HG02870 (cell line): Measurements from ENCODE around the gene PAPSS2.
A peak's percentile ranks its signal among the peaks of the same experiment; 100 is the strongest.
"Not testable (repeated sequence)": the region's sequence is repeated elsewhere in the genome, so short reads cannot be mapped to it uniquely, and the experiment has no call there.

Experiments used
- ATAC-seq: cut with Tn5 transposase; IDR thresholded peaks from one replicate; pipeline ENCODE4 v1.9.1; 2021; ENCODE audit warnings: mild to moderate bottlenecking, moderate library complexity; ENCODE audit not compliant: unreplicated experiment

The PAPSS2 gene

DNA sequence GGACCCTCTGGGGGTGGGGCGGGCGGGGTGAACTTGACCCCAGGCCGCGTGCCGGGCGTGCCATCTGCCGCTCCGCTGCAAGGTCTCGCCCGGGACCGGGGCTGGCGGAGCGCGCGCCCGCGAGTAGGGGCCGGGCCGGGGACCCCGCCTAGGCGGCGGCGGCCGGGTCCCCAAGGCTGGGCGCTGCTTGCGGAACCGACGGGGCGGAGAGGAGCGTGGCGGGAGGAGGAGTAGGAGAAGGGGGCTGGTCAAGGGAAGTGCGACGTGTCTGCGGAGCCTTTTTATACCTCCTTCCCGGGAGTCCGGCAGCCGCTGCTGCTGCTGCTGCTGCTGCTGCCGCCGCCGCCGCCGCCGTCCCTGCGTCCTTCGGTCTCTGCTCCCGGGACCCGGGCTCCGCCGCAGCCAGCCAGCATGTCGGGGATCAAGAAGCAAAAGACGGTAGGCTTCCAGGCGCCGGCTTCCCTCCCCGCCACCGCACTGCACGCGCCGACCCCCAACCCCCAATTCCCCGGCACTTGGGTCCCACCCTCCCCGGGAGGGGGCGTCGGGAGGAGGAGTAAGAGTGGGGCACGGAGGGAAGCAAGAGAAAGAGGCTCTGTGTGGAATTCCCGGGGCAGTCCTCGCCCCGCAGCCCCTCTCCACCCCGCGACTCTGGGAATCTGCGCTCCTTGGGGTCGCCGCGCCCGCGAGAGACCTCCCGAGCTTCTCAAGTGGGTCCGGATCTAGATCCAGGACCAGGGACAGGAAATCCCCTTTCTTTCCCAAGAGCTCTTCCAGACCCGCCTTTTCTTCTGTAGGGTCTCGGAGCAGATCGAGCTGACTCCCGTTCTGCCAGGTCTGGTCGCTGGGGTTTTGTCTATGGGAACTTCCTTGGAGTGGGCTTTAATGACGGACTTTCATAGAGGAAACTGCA lies at the start of gene PAPSS2:
Gene PAPSS2, plus strand, starts transcription at position 308 of the 913 bp plus-strand sequence. Its CDS starts 104 bp downstream, at position 412.
- ATAC-seq = no peak

DNA sequence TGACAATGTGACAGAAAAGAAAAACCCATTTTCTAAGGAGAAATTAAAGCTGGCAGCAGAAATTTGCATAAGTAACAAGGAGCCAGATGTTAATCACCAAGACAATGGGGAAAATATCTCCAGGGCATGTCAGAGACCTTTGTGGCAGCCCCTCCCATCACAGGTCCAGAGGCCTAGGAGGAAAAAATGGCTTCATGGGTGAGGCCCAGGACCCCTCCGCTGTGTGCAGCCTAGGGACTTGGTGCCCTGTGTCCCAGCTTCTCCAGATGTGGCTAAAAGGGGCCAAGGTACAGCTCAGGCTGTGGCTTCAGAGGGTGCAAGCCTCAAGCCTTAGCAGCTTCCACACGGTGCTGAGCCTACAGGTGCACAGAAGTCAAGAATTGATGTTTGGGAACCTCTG lies 48.3 kb upstream of the PAPSS2 start:
- ATAC-seq = not testable (repeated sequence)

DNA sequence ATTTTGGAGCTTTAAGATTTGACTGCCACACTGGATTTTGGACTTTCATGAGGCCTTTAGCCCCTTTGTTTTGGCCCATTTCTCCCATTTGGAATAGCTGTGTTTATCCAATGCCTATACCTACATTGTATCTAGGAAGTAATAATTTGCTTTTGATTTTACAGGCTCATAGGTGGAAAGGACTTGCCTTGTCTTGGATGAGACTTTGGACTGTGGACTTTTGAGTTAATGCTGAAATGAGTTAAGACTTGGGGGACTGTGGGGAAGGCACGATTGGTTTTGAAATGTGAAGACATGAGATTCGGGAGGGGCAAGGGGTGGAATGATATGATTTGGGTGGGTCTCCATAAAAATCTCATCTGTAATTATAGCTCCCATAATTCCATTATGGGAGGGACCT lies 47.6 kb upstream of the PAPSS2 start:
- ATAC-seq = no peak

DNA sequence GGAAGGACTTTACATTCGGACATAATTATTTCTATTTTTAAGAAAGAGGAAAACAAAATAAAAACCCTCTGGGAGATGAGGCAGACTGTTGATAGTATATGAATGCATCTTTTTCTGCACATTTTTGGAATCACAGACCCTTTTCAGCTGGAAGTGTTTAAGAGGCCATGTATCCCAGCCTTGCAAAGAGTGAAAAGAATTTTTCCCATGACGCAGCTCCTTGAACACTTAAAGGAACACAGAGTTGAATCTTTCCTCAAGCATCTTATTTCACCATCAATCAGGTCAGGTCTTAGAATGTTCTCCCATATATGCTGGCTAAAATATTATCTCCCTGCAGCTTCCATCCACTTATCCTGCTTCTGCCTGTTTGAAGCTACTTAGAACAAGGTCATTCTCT lies 45.9 kb upstream of the PAPSS2 start:
- no peak for ATAC-seq

DNA sequence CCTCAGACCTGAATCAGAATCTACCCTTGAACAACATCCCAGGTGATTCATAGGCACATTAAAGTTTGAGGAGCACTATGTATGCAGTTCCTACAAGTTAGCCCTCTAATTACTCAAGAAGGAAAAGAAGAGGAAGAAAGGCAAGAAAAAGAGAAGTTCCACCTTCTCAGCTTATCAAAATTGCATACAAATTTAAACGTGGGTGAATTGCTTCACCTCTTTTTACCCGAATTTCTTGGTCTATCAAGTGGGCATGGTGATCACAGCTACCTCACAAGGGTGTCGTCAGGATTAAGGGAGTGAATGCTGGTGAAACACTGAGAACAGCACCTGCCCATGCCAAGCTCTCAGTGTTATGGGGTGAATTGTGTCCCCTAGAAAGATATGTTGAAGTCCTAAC lies 43.8 kb upstream of the PAPSS2 start:
- ATAC-seq = no peak

DNA sequence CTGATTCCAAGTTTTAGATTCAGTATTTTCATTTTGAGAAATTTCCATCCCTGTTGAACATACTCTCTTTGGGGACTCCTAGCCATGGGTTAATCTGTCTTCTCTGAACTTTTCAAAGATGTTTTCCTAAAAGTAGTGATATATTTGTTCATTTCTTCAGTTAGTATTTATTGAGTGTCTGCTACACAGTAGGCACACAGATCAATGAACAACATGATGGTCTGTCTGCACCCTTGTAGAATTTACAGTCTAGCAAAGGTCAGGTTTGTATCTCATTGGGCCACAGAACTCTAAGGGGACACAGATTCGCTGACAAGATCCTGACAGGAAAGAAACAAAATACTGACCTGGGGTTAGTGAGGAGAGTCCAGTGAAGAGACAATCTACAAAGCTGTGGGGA lies 42.2 kb upstream of the PAPSS2 start:
- no peak for ATAC-seq

DNA sequence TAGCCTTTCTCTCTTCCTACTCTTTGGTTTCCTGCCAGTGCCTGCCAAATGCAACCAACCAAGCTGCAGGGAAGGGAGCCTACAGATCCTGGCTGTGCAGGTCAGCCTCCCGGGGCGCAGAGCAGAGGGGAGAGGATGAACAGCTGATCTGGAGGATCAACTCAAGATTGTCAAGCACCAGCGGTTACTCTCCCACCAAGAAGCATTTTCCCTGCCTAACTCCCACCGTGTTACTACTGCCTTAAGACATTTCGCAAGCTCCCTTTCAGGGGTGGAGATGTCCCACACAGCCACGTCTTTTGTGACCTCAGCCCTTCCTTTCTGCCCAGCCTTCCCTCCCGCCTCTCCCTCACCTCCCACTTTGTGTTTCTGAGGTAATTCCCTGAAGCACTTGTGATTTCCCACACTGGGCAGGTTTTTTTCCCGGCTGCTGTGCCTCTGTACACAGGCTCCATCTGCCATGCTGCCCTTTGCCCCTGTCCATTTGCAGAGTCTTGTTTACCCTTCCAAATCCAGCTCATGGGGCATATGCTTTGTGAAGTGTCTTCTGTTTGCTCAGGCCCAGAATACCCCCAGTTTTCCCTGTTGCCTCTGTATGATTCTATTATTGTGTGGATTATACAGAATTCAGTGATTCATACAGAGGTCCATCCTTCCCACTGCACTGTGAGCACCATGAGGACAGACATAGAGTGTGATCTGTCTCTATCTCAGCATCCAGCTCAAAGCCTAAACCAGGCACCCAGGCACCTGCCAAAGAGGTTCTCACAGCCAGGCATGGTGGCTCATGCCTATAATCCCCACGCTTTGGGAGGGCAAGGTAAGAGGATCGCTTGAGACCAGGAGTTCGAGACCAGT lies 40.9 kb upstream of the PAPSS2 start:
- ATAC-seq = no peak

DNA sequence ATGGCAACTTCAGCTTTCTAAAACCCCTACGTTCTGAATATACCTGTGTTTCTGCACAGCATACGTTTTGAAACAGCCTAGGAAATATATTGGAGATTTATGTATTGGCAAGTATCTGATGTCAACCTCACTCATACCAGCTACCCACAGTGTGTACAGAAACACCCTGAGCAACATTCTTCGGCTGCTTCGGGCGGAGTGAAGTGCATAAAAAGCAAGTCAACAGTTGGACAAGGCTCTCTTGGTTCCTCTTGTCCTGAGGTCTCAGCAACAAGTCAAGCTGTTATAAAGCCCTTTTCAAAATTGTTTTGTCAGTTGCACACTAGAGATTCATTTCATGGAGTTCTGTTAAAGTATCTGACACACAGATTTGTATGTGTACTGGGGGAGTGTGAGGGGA lies 40.0 kb upstream of the PAPSS2 start:
- ATAC-seq = no peak

DNA sequence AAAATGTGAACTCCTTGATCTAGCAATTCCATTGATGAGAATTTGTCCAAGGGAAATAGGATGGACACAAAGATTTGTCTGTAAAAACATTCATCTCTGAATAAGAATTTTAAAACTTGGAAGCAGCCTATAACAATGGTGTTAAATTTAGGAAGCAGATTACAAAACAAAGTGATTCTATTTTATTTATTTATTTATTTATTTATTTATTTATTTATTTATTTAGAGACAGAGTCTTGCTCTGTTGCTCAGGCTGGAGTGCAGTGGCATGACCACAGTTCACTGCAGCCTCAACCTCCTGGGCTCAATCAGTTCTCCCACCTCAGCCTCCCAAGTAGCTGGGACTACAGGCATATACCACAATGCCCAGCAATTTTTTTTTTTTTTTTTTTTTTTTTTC lies 38.2 kb upstream of the PAPSS2 start:
- not testable (repeated sequence) for ATAC-seq

DNA sequence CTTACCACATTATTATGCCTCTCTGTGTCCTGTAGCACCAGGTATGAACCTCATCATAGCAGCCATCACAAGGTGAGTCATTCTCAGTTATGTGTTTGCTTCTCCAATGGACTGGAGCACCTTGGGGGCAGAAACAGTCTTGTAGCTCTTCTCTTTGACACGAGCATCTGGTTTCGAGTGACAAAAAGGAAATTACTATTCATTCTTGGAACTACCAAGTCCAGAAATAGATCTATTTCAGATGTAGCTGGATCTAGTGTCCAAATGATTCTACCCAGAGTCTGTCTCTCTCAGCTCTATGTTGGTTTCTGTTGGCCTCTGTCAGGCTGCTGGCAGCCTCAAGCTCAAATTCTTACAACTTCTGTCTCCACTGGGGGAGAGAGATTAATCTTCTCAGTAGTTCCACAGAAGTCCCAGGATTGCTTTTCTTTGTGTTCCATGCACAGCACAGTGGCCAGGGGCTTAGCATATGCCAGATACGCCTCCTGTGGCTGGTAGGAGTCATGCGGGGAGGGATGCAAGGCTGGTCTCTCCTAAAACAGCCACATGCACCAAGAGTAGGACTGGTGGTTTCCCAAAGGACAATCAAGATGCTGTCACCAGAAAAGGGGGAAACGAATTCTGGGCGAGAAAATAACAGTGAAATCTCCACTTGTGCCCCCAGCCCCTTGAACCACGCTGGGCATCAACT lies 37.2 kb upstream of the PAPSS2 start:
- ATAC-seq = peak; percentile 90

DNA sequence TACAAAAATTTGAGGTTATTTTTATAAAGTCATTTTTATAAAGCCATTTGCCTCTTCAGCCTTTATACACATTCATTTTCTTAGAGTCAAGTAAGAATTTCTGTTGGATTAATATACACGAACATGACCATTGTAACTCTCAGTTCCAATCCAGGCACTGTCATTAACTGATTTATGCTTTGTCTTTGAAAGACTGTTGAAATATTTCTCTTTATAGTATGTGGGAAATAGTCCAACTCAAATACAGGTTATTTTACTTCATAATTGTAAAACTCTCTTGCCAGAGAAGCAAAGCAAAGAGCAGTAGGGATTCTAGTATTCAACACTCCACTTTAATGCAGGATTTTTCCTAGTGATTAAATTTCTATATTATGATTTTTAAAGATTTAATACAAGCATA lies 36.5 kb upstream of the PAPSS2 start:
- ATAC-seq = no peak

DNA sequence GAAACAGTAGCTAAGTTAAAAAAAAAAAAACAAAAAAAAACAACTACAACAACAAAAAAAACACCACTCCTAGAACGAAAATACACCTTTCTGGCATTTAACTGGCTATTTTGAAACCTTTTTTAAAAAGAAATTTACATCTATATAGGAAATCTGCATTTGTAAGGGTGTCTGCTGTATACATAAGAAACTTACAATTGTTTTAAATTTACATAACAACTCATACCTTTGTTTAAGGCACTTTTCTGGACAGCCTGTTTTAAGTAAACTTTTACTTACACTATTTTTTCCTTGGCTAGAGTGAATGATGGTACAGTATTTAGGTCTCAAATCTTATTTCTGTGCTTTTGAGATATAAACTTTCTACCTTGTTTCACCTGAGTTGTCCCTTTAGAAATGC lies 34.0 kb upstream of the PAPSS2 start:
- ATAC-seq = no peak

DNA sequence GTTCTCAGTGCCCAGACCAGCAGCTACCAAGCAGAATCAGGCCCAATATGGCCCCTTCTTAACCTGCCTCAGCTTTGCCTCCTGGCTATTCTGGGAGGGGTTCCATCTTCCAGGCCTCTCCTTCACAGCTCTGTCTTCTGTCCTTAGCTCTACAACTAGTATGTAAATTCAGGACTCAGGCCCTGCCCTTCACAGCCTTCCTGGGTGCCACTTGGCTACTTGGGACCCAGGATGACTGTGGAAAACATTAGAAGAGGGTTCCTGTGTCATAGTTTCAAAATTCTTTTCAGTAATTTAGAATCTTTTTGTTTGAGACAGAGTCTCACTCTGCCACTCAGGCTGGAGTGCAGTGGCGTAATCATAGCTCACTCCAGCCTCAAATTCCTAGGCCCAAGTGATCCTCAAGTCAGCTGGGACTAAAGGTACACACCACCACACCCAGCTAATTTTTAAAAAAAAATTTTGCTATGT lies 33.2 kb upstream of the PAPSS2 start:
- no peak for ATAC-seq

DNA sequence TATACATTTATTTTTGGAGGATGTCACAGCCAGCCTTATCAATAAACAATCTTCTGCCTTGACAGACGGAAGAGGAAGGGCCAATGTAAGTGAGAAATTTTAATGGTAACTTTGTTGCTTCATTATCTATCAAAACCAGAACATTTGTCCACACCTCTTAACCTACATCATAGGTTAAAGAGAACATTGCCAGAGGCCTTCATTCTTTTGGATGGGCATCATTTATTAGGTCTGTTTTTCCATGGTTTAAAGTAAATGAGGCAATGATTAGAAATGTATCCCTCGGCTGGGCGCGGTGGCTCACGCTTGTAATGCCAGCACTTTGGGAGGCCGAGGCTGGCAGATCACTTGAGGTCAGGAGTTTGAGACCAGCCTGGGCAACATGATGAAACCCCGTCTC lies 29.5 kb upstream of the PAPSS2 start:
- no peak for ATAC-seq

DNA sequence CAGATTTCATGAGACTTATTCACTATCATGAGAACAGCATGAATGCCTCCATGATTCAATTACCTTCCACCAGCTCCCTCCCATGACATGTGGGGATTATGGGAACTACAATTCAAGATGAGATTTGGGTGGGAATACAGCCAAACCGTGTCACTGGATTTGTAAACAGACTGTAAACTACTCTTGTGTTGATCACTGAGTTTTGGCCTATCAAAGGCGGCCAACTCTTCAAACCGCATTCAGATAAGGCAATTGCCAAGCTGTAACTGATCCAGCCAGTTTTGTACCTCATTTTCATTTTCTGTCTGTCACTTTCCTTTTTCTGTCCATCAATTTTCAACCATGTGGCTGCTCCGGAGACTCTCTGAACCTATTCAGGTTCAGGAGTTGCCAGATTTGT lies 27.2 kb upstream of the PAPSS2 start:
- no peak for ATAC-seq

DNA sequence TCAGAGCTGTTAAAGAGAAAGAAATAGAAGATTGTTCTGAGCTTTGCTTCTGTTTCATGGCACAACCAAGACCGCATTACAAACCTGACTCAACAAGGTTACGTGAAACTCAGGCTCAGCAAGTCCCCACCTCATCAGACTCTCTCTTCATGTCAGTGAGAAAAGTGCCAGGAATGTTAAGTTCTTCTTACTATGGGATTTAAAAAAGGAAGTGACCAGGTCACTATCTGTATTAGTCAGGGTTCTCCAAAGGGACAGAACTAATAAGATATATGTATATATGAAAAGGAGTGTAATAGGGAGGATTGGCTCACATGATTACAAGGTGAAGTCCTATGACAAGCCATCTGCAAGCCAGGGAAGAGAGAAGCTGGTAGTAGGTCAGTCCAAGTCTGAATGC lies 25.4 kb upstream of the PAPSS2 start:
- ATAC-seq = no peak

DNA sequence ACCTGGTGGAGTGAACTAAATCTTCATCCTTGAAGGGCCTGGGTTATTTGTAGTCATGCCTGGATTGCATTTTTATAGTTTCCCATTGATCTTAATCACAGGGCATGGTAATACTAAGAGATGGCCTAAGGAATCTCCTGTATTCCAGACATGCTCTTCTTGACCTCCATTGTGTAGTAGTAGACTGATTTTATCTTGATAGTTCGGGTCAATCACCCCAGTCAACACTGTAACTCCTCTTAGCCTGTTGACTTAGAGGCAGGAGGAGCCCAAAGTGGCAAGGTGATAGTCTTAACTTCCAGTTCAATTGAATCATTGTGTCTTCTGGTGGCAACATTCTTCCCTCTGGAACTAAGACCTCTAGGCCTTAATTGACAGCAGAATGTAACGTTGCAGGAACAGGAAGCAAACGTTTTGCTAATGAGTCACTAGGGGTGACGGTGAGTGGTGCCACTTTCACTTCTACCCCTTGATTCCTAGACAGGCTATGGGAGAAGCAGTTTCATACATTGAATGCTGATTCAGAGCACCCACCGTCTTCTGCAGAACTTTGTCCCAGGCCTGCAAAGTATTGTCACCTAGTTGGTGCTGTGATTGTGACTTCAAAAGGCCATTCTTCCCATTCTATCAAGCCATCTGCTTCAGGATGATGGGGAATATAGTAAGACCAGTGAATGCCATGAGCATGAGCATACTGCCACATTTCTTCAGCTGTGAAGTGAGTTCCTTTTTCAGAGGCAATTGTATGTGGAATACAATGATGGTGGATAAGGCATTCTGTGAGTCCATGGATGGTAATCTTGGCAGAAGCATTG lies 24.0 kb upstream of the PAPSS2 start:
- no peak for ATAC-seq

DNA sequence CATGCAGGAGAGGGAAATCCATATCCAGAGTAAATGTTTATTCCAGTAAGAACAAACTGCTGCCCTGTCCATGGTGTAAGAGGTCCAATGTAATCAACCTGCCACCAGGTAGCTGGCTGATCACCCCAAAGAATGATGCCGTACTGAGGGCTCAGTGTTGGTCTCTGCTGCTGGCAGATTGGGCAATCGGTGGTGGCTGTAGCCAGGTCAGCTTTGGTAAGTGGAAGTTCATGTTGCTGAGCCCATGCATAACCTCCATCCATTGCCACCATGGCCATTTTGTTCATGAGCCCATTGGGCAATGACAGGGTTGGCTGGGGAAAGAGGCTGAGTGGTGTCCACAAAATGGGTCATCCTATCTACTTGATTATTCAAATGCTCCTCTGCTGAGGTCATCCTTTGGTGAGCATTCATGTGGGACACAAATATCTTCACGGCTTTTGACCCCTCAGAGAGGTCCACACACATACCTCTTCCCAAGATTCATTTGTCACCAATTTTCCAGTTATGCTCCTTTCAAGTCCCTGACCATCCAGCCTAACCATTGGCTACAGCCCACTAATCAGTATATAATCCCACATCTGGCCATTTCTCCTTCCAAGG lies 23.3 kb upstream of the PAPSS2 start:
- ATAC-seq = no peak

DNA sequence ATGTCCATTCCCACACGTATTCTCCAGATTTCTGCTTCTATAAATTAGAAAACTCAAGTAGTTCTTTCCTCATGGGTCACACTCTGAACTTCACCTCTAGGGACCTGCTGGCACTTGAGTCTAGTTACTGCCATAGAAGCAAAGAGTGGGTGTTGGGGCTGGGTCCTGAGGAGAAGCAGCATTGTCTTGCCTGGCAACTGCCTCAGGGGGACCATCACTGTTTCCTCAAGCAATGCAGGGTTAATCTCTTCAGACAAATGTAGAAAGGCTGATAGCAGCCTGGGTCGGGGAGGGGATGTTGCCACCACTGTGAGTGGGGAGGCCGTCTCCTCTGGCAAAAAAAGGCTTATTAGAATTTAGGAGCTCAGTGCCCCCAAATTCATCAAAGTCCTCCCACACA lies 20.2 kb upstream of the PAPSS2 start:
- no peak for ATAC-seq

DNA sequence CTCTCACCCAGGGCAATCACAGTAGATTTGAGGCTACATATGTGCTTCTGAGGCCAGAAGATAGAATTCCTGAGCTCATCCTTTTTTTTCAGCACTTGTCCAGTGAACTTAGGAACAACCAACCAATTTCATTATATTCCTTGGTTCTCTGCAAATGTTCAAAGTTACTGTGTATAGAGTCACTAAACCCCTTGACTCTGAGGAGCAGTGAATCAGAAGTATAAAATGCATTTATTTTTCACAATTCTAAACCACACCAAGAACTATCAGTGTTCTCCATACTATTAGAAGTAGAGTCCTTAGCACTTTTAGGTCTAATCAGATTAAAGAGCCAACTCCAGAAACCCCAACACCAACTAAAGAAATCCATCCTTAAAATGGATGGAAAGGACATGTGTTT lies 19.6 kb upstream of the PAPSS2 start:
- no peak for ATAC-seq
